C4-2B (cell line): ENCODE results near the gene PRR5L.
"Not testable (repeated sequence)": the region's sequence is repeated elsewhere in the genome, so short reads cannot be mapped to it uniquely, and the experiment has no call there.

Source experiments
- CTCF ChIP-seq: fragments of 450-650 bp; conservative IDR thresholded peaks from 2 replicates; pipeline ENCODE4 v1.5.1; 2017; ENCODE audit warnings: mild to moderate bottlenecking
- ZFX ChIP-seq: fragments of 450-650 bp; IDR thresholded peaks from 2 replicates; pipeline ENCODE4 v1.6.1; 2017

- TF ChIP-seq CTCF, ZFX: not testable (repeated sequence)
Observed at GRCh38 chr11:36324956-36325355, 28.9 kb downstream of the PRR5L start.
